Esophagus squamous epithelium (tissue), 4 donors: ENCODE data around the gene GMEB2.

ENCODE experiments used
- CTCF ChIP-seq, 6 experiments: fragments of 450-650 bp in 4 of 6; fragments of 200-600 bp in 2 of 6; sonication (generic) in 2 of 6; IDR thresholded peaks; one replicate each; pipeline ENCODE4 v1.5.1; 2016 to 2019; ENCODE audit warnings: antibody characterized with exemption in 6 of 6, mild to moderate bottlenecking in 4 of 6, moderate library complexity in 4 of 6
- POLR2A ChIP-seq, 4 donors: fragments of 450-650 bp; IDR thresholded peaks; one replicate each; pipeline ENCODE4 v1.6.1; 2017; ENCODE audit warnings: antibody characterized with exemption in 4 of 4, mild to moderate bottlenecking in 4 of 4, moderate library complexity in 3 of 4

DNA sequence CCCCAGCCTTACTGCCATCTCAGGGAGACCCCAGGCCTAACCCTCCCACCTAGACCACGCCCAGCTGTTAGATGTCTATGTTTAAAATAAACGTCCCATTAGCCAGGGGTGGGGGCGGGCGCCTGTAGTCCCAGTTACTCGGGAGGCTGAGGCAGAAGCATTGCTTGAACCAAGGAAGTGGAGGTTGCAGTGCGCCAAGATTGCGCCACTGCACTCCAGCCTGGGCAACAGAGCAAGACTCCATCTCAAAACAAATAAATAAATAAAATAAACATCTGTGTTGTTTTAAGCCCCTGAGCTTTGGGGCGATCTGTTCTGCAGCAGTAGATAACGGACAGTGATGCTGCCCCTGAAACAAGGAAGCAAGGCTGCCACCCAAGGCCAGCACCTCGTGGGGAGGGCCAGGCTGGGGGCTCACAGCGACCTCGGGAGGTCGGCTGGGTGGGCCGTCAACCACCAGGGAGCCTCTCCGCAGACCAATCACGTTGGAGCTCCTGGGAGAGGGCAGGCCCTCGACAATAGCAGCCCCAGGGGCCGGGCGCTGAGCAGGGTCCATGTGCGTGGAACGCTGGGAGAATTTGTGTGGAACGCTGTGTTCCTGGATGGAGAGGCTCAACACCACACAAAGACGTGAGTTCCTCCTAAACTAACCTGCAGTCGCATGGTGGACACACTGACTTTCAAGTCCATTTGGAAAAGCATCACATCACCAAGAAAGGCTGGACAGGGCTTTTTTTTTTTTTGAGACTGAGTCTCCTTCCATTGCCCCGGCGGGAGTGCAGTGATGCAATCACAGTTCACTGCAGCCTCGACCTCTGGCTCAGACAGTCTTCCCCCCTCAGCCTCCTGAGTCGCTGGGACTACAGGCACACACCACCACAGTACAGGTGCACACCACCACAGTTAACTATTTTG lies 51.8 kb downstream of the GMEB2 start:
- TF ChIP-seq CTCF (IDR thresholded peaks at IDR 0.05): no peak
- TF ChIP-seq POLR2A (IDR thresholded peaks at IDR 0.05): no peak
